HepG2 (cell line): ENCODE data around the gene PUS7. TPM values are rescaled to one million over a fixed set of nuclear protein-coding genes. Genes with fewer than 3 reads are reported as not detected.

Experiments used
- ATAC-seq: fragments of 200-7000 bp; cut with Tn5 transposase; 3 replicates; pipeline ENCODE4 v1.9.1; 2020; ENCODE audit warnings: mild to moderate bottlenecking, moderate library complexity
- BruUV-seq: library from RNA; stranded (reverse); fragments of 400-500 nt; replicated peaks from 2 replicates; lab custom pipeline; 2021; lab: Mats Ljungman, UMichigan
- CTCF ChIA-PET: fragments of 300-600 bp; formaldehyde crosslinking; extraction: SDS; loops from one replicate; lab custom pipeline; 2021; ENCODE audit warnings: low total read pairs, inconsistent platforms, low intra/inter-chr PET ratio; lab: Yijun Ruan, JAX
- POLR2A ChIA-PET: fragments of 350-600 bp; sonication (Branson Sonifier 250); formaldehyde crosslinking; loops from one replicate; lab custom pipeline; 2020; ENCODE audit warnings: antibody characterized with exemption, inconsistent platforms; lab: Yijun Ruan, JAX
- DNase-seq: peaks from one replicate; pipeline ENCODE4 v3.0.0-alpha.2; 2015; ENCODE audit warnings: low spot score
- FAIRE-seq: peaks from 3 replicates; lab custom pipeline; 2011; peaks lifted over from hg19 to GRCh38; lab: Jason Lieb, UNC
- H2AFZ ChIP-seq: one replicate; pipeline ENCODE4 v1.6.1; 2011; ENCODE audit warnings: low read length, inconsistent platforms
- H3K27ac ChIP-seq: fragments of 300-600 bp; 3 replicates; pipeline ENCODE4 v1.8.0; 2011; ENCODE audit warnings: mixed run types, mild to moderate bottlenecking, mixed read lengths, low read length, inconsistent platforms; ENCODE audit not compliant: insufficient read depth; ENCODE audit errors: extremely low read length
- H3K27me3 ChIP-seq, 2 experiments: fragments of 200-600 bp in 1 of 2; 2 replicates in 1 of 2; 3 replicates in 1 of 2; pipeline versions ENCODE4 v1.6.0 to v1.8.0; 2011; ENCODE audit warnings: low read length in 2 of 2, mild to moderate bottlenecking in 2 of 2, moderate library complexity in 2 of 2, inconsistent platforms in 1 of 2; ENCODE audit not compliant: insufficient read depth in 2 of 2, control insufficient read depth in 1 of 2
- H3K36me3 ChIP-seq, 2 experiments: fragments of 200-600 bp in 1 of 2; replicated peaks in 1 of 2; 2 replicates in 1 of 2; 3 replicates in 1 of 2; pipeline versions ENCODE4 v1.5.1 to v1.8.0; 2011; ENCODE audit warnings: low read length in 2 of 2, inconsistent platforms in 1 of 2; ENCODE audit not compliant: insufficient read depth in 2 of 2, control insufficient read depth in 1 of 2
- H3K4me1 ChIP-seq: 2 replicates; pipeline ENCODE4 v1.5.1; 2012; ENCODE audit warnings: low read length, inconsistent platforms; ENCODE audit not compliant: insufficient read depth
- H3K4me2 ChIP-seq: 2 replicates; pipeline ENCODE4 v1.6.0; 2011; ENCODE audit warnings: low read depth, low read length, inconsistent platforms
- H3K4me3 ChIP-seq, 3 experiments: fragments of 200-600 bp in 1 of 3; sonication (generic), shearing (Covaris generic) in 1 of 3; replicated peaks in 1 of 3; 2 replicates each; pipeline ENCODE4 v1.5.1; 2011 to 2016; ENCODE audit warnings: low read length in 3 of 3, inconsistent platforms in 2 of 3, low read depth in 2 of 3, mild to moderate bottlenecking in 2 of 3, control low read depth in 1 of 3, mixed read lengths in 1 of 3; ENCODE audit not compliant: insufficient read depth in 1 of 3
- H3K79me2 ChIP-seq: one replicate; pipeline ENCODE4 v1.6.1; 2011; ENCODE audit warnings: low read length, inconsistent platforms; ENCODE audit not compliant: insufficient read depth
- H3K9ac ChIP-seq: 2 replicates; pipeline ENCODE4 v1.6.0; 2011; ENCODE audit warnings: mild to moderate bottlenecking, low read depth, low read length, inconsistent platforms; ENCODE audit not compliant: insufficient read depth
- H3K9me3 ChIP-seq: 2 replicates; pipeline ENCODE4 v1.5.1; 2012; ENCODE audit warnings: mild to moderate bottlenecking, low read length
- H4K20me1 ChIP-seq: 2 replicates; pipeline ENCODE4 v1.6.0; 2011; ENCODE audit warnings: inconsistent platforms, mild to moderate bottlenecking, low read length, moderate library complexity; ENCODE audit not compliant: insufficient read depth
- POGK ChIP-seq: sonication (generic); formaldehyde crosslinking; conservative IDR thresholded peaks from 2 replicates; pipeline ENCODE4 v1.8.0; 2022; ENCODE audit warnings: mild to moderate bottlenecking, moderate library complexity, missing genetic modification reagents
- PPARG ChIP-seq: conservative IDR thresholded peaks from 2 replicates; pipeline ENCODE4 v1.6.1; 2016; ENCODE audit warnings: missing biosample characterization, missing genetic modification reagents
- ZNF101 ChIP-seq: sonication (generic); formaldehyde crosslinking; IDR thresholded peaks from 2 replicates; pipeline ENCODE4 v1.4.0; 2020; ENCODE audit warnings: mild to moderate bottlenecking, low read depth, missing genetic modification reagents, borderline replicate concordance
- ZNF253 ChIP-seq: sonication (generic); formaldehyde crosslinking; IDR thresholded peaks from 2 replicates; pipeline ENCODE4 v1.8.0; 2022; ENCODE audit warnings: mild to moderate bottlenecking, missing genetic modification reagents, borderline replicate concordance
- WGBS: methylation state at CpG from one replicate; pipeline ENCODE4 v1.1.6; 2017; ENCODE audit warnings: low lambda C conversion rate; 5-methylcytosine and 5-hydroxymethylcytosine counted together
- in situ Hi-C: cut with HindIII; loops from 2 replicates; pipeline ENCODE4 v1.10.0; 2017; ENCODE audit warnings: low pct_unique_long_range_greater_than_20kb; ENCODE audit not compliant: extremely low pct_ligation_motif_present
- intact Hi-C: fragments of 100-400 bp; cut with micrococcal nuclease; formaldehyde crosslinking; loops from one replicate; pipeline ENCODE4 v1.10.0; 2022; ENCODE audit not compliant: unreplicated experiment
- polyA plus RNA-seq, 8 experiments: library from polyadenylated mRNA; depleted of rRNA in 3 of 8; stranded (reverse) in 7 of 8; unstranded in 1 of 8; fragments of >200 nt; fragmentation: Illumina TruSeq in 4 of 8; extraction: Trizol in 4 of 8; gene quantifications; 2 replicates each; pipeline versions ENCODE4 v1.2.1 to v1.2.3, GENCODE V29; 2011 to 2016; ENCODE audit warnings: low read depth in 4 of 8, missing spikeins in 1 of 8, mixed read lengths in 1 of 8; ENCODE audit not compliant: insufficient read depth in 1 of 8
- total RNA-seq, 5 experiments: library from RNA; depleted of rRNA; stranded (reverse); fragments of >200 nt; fragmentation: Illumina TruSeq; extraction: Trizol; gene quantifications; 2 replicates each; pipeline ENCODE4 v1.2.3, GENCODE V29; 2016; ENCODE audit warnings: low read depth in 1 of 5

The PUS7 gene
- total and polyA plus RNA-seq, 2 of the 13 experiments (the other 11 are each of a cell fraction or from before 2014, with no cell fraction given) = 14.4 to 41.2 TPM

- Histone ChIP-seq H2AFZ (no peak overlapping the region), H3K4me1 (peaks cover 14% of the 10 kb centered on the region), H3K4me2 (peak overlapping the region; percentile 85), H3K4me3 (peak overlapping the region; percentile 83 to 99 (median 95)), H3K79me2 (peaks cover 23% of the 10 kb centered on the region), H3K9ac (peak overlapping the region; percentile 99)
- DNase-seq = no peak
- POLR2A ChIA-PET = interaction anchor here (1.4 to 1.8 kb wide), 2 partner anchors 10 to 19 kb away, joined by 5 to 18 read pairs; partner anchors contain the start of gene PUS7
- TF ChIP-seq PPARG (CRISPR knock-in tag) = peak; percentile 49; the same call in 1 of the 2 replicates
- TF ChIP-seq ZNF253 (CRISPR knock-in tag) = no peak
- no peak for TF ChIP-seq POGK (CRISPR knock-in tag)
- TF ChIP-seq ZNF101 = no peak
- TF ChIP-seq, all 625 proteins: peak for 1
- FAIRE-seq = no peak
- WGBS = 8% methylated on average over 11 of the region's 12 CpGs
- Histone ChIP-seq H3K36me3 (peaks cover 2 to 13% of the 10 kb centered on the region in 2 experiments; a peak in 3 of 5 replicates), H3K27ac (peak overlapping the region; percentile 92), H4K20me1 (no peaks in the 10 kb centered on the region), H3K9me3 (no peaks in the 10 kb centered on the region), H3K27me3 (no peaks in the 10 kb centered on the region; a peak in 1 of 5 replicates)
- no peak for ATAC-seq
- CTCF ChIA-PET = no interaction called here
- intact Hi-C loops (no loop called here), in situ Hi-C loops (no loop called here)
- TSS peak; percentile 78 for BruUV-seq
Measured at GRCh38 chr7:105532709-105533460, 10.8 kb upstream of the PUS7 start.
